Middle frontal gyrus (tissue), 1 donor: ENCODE measurements around the gene CRYGN.

Experiments
- DNase-seq: peaks from one replicate; pipeline ENCODE4 v3.0.0-alpha.2; 2015; ENCODE audit warnings: low spot score; ENCODE audit errors: extremely low spot score

CRYGN gene

DNA sequence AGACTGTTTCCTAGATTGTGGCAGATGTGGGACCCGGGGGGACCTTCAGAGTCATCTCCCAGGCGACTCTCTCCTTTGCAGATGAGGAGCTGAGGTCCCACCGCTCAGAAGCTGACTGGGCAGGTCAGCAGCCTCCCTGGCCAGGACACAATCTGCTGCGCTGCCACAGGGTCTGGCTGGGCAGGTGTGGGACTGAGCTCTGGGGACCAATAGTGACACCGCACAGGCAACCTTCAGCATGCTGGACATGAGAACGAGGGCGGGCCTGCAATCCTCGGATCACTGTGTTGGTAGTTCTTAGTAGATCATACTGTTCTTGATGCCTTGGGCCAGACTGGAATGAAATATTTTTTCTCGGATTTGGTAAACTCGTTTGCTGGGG lies 20.5 kb upstream of the CRYGN start:
- no peak for DNase-seq

DNA sequence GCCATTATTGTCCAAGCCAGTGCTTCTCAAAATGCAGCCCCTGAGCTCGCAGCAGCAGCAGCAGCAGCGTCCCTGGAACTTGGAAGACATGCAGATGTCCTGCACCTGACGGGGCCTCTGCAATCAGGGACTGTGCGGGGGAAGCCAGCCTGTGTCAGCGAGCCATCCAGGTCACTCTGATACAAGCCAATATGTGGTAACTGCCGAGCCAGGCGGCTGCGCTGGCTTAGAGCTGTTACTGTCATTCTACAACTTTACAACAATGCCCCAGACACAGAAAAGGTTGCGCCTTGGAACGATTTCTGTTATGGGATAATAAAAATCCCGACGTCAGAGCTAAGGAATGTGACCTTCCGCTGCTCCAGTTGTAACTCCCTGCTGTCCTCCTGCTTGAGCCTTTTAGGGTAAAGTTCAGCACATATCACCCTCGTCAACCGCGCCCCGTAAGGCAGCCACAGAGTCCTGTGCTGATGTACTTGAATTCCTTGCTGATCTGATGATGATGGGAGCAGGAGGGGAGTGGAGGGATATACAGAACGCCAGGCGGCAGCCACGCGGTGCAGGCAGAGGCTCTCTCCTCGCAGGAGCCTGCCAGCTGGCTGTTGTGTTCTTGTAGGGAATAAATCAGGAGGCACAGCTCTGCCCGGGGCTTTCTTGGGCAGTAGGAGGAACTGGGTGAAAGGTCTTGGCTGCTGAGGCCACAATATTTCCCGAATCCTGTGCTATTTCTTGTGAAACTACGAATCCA lies 20.0 kb upstream of the CRYGN start:
- DNase-seq: peak; percentile 33

DNA sequence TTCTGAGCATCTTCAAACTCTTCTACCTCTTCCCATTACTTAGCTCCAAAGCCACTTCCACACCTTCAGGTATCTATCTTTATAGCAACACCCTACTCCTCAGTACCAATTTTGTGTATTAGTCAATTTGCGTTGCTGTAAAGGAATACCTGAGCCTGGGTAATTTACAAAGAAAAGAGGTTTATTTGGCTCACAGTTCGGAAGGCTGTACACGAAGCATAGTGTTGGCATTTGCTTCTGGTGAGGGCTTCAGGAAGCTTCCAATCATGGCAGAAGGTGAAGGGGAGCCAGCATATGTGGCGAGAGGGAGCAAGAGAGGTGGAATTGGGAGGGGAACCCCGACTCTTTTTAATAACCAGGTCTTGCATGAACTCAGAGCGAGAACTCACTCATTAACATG lies 17.6 kb upstream of the CRYGN start:
- no peak for DNase-seq

DNA sequence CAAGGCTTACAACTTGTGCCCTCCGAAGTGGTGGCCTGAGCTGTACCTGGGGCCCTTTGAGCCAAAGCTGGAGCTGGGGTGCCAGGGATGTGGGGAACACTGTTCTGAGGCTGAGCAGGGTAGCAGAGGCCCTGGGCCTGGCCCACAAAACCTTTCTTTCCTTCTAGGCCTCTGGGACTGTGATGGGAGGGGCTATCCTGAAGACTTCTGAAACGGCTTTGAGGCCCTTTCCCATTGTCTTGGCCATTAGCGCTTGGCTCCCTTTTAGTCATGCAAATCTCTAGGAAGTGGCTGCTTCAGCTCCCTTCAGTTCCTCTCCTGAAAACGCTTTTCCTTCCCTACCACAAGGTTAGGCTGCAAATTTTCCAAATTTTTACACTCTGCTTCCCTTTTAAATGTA lies 16.8 kb upstream of the CRYGN start:
- DNase-seq: no peak

DNA sequence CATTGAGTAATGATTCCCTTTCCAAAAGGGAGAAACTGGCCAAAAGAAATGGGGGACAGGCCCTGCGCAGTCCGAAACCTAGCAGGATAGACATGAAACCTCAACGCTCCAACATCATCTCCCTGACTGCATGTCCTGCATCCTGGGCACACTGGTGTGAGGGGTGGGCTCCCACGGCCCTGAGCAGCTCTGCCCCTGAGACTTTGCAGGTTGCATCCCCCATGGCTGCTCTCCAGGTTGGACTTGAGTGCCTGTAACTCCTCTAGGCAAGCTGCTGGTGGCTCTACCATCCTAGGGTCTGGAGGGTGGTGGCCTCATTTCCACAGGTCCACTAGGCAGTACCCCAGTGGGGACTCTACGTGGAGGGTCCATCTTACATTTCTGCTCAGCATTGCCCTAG lies 16.3 kb upstream of the CRYGN start:
- no peak for DNase-seq

DNA sequence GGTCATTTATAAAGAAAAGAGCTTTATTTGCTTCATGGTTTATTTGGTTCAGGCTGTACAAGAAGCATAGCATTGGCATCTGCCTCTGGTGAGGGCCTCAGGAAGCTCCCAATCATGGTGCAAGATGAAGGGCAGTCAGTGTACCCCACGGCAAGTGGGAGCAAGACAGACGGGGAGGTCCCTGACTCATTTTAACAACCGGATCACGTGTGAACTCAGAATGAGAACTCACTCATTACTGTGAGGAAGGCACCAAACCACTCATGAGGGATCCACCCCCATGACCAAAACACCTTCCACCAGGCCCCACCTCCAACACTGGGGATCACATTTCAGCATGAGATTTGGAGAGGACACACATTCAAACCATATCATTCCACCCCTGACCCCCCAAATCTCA lies 15.7 kb upstream of the CRYGN start:
- no peak for DNase-seq

DNA sequence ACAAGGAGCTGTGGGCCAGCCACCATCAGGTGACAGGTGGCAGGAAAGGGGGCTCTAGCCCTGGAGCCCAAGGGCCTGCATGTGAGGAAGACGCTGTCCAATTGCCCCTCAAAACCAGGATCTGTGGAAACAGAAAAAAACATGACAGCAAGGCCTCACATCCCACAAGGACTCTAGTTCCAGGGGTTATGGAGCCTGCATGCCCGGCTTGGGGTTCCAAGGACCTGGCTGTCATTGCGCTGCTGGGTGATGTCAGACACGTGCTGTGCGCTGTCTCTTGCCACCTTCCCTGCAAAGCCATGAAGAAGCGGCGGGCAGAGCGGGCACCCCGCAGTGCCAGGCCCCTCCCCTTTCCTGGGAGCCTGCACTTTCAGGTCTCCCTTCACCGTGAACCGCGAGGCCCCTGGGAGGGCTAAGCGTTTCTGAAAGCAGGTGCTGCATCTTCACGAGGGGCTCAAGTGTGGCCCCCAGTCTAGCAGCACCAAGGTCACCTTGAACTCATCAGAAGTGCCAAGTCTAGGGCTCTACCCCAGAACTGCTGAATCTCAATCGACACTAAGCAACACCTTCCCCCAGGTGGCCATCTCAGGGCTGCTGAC lies 15.1 kb upstream of the CRYGN start:
- no peak for DNase-seq

DNA sequence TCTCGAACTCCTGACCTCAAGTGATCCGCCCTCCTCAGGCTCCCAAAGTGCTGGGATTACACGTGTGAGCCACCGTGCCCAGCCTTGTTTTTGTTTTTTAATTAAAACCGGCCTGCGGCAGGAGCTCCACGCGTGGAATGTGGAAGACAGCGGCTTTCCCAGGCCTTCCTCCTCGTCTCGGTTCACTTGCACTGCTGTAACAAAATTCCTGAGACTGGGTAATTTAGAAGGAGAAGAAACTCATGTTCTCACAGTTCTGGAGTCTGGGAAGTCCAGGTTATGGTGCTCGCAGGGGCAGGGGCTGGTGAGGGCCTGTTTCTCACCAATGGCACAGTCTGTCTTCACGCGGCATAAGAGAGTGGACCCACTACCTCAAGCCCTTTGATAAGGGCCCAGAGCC lies 14.4 kb upstream of the CRYGN start:
- no peak for DNase-seq

DNA sequence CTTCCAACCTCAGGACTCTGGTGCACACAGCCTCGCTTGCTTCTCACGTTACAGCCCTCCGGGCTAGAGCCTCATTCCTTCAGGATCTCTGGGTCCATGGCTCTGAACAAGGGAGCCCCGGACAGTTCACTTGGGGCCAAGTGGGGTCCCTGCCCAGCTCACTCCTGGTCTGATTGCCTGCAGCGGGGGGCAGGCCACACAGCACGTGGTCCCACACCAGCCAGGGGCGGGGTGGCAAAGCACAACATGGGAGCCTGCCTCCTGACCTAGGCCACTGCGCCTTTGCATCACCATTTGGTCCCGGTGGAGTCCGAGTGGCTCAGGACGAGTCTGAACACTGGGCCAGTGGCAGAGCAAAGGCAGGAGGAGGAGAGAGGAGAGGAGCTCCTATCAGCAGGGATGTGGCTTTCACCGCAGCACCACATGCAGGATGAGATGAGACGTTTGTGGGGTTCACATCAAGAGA lies 13.4 kb upstream of the CRYGN start:
- no peak for DNase-seq

DNA sequence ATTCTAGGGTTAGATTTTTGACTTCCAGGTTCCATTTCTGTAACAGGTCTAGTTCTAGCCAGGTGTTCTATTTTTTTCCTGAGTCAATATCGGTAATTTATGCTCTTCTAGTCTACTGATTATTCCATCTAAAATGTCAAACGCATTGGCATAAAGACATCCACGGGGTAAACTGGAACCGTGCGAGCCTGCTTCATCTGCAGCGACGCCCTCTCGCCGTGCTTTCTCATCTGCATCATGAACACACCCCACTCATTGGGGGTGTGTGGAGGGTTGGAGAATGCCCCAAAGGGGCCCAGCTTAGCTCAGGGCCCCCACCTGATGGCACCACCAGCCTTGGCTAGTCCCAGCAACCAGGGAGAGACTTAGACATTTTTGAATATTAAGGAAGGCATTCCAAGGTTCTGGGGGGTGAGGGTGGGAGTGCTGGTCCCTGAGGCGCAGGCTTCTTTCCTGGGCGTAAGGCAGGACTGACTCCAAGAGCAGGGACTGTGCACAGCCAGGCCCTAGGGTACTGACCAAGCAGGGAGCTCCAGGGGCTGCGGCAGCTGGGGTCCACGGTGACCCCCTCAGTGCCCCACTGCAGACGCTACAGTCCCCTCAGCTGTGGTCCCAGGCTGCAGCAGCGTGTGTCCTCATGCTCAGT lies 12.9 kb upstream of the CRYGN start:
- DNase-seq: no peak

DNA sequence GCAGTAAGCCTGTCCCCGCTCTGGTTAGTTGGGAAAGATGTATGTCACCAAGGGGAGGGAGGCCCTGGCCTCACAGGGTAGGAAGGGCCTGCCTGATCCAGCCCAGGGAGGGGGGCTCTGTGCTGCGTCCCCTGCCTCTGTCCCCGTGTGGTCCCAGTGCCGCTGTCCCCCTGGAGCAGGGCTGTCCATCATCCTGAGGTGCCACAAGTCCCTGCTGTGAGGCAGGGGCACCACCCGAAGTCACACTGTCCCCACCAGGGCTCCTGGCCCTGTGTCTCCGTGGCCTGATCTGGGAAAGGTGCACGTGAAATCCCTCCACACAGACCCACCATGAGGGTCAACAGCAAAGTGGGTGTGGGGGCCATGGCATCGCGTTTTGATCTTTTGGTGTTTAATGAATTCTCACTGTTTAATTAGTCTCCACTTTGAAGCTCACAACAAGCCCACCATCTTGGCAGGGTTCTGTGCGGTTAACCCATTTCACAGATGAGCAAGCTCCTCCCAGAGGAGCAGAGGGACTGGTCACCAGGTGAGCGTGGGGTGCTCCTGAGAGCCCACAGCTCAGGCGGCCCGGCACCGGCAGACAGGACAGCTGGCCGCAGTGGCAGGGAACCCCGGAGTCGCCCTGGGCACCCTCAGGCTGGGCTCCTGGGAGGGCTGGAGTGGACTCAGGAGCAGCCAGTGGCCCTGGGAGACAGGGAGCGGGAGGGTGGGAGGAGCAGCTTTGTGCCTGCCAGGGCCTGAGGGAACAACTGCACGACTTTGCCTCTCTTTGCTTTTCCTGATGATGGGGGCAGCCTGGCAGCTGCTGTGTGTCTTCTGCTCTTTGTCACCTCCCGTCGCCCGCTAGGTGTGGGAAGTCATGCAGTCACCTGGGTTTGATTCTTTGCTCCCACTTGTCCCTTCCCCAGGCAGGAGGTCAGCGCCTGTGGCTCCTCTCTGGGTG lies 12.0 kb upstream of the CRYGN start:
- DNase-seq: no peak

DNA sequence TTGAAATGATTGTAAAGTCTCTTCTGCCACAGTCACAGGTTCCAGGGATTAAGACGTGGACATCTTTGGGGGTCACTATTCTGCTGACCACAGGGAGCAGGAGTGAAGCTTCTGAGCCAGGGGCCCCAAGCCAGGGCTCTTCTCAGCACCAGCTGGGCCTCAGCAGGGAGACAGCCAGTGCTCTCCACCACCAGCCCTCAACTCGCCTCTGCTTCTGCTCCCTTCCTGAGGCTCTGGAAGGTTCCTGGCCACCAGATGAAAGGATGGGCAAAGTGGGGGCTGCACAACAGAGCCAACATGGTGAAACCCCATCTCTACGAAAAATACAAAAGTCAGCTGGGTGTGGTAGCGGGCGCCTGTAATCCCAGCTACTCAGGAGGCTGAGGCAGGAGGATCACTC lies 11.2 kb upstream of the CRYGN start:
- no peak for DNase-seq

DNA sequence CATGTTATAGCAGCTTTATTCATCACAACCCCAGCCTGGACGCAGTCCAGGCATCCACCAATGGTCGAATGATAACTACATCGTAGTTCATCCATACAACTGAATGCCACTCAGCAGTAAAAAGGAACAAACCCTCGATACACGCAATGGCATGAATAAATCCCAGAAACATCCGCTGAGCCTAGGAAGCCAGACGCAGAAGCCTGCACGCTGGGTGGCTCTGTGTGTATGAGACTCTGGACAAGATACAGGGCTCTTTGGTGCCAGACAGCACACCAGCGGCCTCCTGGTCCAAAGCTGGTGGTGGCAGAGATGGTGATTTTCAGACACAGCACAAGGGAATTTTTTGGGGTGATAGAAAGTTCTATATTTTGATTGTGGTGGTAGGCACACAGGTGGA lies 10.0 kb upstream of the CRYGN start:
- no peak for DNase-seq

DNA sequence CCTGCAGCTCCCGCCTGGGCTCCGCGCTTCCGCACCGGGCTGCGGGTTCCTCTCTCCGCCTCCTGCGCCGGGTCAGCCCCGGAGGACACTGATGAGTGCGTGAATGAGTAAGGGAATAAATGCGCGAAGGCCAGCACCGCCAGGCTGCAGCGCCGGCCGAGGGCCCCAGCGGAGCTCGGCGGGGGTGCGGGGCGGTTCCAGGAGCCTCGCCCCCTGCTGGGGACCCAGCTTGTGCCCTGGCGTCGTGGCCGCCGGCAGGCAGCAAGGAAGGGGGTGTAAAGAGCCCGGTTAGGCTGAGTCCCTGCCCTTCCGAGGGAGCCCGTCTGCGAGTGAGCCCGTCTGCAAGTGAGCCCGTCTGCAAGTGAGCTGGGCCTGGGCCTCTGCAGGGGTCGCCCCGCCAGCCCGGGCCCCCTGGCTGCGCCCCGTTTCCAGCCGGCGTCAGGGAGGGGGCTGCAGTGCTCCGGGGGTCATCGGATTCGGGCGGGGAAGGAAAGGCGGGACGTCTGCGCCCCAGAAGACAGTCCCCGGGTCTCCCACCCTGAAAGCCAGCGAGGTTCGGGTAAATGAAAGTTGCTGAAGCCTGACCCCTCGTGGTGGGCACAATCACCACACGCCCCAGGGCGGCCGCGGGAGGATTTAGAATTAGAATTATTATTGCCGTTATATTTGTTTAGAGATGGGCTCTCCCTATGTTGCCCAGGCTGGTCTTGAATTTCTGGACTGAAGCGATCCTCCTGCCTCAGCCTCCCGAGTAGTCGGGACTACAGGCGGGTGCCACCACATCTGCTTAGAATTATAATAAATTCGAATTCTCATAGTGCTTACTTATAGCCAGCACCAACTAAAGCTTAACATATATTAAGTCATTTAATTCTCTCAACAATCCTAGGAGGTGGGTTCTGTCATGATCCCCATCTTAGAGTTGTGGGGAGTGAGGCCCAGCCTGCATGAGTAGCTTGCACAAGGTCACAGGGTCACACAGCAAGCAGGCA lies 8.6 kb upstream of the CRYGN start:
- no peak for DNase-seq

DNA sequence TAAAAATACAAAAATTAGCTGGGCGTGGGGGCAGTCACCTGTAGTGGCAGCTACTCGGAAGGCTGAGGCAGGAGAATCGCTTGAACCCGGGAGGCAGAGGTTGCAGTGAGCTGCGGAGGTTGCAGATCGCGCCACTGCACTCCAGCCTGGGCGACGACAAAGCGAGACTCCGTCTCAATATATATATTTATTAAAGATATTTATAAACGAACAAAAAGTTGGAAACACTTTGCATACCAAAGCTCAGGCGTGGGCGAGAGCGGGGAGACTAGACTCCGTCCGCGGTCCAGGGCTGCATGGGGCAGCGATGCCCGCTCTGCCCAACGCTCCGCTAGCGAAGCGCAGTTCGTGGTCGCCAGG lies 7.9 kb upstream of the CRYGN start:
- DNase-seq: no peak

DNA sequence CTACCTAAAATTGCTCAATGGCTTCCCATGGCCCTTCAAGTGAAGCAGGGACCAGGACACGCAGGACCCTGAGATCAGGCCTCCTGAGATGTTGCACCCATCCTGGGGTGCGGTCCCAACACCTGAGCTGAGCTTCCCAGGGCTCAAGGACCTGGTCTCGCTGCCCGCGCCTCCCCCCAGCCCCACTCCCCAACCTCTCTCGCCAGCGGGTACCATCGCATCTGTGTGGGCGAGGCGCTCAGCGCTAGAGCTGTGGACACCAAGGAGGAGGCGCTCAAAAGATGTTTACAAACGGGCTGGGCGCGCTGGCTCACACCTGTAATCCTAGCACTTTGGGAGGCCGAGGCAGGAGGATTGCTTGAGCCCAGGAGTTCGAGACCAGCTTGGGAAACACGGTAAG lies 7.4 kb upstream of the CRYGN start:
- DNase-seq: no peak

DNA sequence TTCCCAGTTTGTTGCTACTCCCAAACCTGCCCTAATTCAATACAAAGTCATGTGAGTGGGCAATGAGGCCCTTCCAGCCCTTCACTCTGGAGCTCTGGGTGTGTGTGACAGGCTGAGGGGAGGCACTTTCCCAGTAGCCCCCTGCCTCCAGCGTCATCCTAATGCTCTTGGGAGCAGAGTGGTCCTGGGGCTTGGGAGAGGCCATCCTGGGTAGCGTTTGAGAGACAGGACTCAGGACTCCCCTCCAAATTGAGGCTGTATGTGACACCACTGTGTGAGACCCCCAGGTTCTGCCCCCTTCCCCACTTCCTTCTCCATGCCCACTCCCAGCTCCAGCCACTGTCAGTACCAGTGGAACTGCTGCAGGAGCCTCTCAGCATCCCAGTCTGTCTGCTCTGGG lies 6.5 kb upstream of the CRYGN start:
- no peak for DNase-seq

DNA sequence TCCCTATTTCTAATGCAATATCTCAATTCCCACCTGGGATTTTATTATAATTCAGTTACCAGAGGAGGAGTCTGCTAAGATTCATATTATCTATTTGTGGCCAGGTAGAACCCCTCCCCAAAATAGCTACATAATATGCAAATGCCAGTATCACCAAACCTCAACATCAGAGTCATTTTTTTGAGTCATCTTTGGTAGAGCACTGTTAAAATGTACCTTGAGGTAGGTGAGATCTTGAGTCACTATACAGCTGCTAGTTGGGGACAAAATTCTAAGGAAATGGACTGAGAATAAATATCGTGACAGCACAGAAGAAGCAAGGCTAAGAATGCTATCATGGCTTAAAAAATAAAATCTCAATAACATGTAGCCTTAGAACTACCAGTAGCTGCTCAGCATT lies 4.7 kb upstream of the CRYGN start:
- no peak for DNase-seq

DNA sequence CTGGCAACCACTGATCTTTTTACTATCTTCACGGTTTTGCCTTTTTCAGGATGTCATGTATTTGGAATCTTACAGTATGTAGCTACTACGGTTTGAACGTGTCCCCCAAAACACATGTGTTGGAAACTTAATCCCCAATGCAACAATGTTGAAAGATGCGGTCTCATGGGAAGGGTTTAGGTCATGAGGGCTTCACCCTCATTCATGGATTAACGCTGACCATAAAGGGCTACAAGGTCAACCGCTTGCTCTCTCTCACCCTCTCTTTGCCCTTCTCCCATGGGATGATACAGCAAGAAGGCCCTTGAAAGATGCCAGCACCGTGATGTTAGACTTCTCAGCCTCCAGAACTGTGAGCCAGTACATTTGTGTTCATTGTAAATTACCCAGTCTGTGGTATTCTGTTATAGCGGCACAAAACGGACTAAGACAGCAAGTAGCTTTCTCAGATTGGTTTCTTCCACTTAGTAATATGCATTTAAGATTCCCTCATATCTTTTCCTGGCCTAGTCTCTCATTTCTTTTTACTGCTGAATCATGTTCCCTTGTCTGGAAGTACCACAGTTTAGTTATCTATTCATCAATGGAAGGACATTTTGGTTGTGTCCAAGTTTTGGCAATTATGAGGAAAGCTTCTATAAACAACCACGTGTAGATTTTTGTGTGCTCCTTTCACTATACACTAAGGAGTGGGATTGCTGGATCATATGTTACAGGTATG lies 3.0 kb upstream of the CRYGN start:
- DNase-seq: no peak
